Stimulated activated CD8-positive, alpha-beta memory T cell treated with anti-CD3 and anti-CD28 coated beads, Interleukin-2, amount 100 ng/mL, for 48 hours (primary cell): ENCODE results near the gene KCNQ5.
"Not testable (repeated sequence)": the region's sequence is repeated elsewhere in the genome, so short reads cannot be mapped to it uniquely, and the experiment has no call there.

Source experiments
- DNase-seq, 2 donors: peaks; one replicate each; pipeline ENCODE4 v3.0.0-alpha.2; 2020; ENCODE audit warnings: low read depth in 2 of 2

Gene KCNQ5

DNA sequence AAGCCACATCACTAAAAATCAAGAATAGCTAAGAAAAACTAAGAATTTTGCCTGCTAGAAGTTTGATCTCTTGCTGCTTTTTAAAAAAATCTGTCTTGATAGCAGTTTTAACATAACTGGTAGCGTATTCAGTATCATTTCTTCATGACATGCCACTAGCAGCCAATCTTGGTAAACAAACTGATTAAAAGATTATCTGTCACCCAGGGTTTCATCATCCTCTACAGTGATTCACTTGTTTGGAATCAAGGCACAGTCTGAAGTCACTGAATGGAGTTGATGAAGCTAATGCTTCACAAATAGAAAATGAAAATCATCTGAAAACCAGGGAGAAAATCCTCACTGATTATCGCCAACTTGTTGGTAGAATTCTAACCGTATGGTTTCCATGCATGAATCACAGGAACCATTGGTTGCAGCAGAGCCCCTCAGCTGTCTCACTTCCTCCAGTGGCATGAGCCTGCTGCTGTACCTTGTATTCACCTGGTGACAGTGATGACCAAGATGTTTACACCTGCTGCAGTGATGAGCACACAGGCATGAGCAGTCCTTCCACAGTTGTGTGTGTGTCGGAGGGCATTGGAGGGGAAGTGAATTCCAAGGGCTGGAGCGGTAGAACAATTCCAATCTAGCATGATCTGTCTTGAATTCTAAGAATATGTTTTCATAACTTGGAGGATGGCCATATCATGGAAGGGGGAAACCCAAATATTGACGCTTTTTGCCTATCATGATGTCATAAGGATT is 328.4 kb downstream of the KCNQ5 start:
- DNase-seq = no peak

DNA sequence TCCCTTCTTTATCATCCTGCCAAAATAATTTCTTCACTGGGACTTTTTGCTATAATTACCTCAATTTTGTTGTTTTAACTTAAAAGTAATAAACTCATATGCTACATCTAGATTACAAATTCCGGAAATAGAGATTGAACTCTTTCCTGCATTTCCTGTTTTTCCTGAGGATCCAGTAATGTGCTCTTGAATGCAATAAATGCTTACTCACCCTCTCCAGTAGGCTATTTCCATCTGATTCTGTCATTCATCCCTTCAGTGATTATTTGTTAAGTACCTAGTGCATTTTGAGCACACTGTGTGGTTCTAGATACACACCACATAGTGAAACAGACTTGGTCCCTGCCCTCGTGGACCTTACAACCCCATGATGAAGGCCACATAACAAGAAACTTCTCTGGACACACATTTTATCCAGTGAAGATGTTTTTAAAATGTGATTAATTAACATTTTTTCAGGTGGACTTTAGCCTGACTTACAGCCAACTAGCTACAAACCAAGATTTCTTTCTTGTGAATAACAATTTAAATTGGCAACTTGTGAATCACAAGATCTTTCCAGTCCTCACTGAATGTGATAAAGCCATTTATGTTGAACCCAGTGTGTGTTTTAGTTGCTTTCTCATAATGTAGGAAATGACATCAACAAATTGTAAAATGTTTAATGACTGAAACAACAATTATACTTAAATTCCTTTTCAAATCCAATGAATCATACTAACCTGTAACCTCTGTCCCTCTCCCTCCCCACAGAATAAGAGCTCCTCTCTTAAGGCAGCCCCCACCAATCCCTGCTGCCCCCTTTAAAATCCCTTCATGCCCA is 331.2 kb downstream of the KCNQ5 start:
- DNase-seq = no peak

DNA sequence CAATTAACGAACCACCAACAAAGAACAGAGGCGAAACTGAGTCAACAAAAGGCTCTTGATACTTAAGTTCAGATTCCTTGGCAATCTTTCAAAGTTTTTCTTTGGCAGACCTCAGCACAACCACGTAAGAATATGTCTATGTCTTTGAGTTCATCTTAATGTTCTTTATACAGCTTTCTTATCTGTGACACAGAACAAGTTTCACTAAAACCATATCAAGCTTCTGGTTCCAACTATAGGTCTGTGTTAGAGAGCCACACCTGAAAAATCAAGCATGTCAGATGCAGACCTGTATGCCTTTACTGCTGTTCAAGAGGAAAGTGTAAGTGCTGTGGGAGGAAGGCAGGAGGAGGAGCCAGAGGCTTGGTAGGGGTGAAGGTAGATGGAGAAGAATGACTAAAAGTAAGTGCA is 332.1 kb downstream of the KCNQ5 start:
- DNase-seq = no peak

DNA sequence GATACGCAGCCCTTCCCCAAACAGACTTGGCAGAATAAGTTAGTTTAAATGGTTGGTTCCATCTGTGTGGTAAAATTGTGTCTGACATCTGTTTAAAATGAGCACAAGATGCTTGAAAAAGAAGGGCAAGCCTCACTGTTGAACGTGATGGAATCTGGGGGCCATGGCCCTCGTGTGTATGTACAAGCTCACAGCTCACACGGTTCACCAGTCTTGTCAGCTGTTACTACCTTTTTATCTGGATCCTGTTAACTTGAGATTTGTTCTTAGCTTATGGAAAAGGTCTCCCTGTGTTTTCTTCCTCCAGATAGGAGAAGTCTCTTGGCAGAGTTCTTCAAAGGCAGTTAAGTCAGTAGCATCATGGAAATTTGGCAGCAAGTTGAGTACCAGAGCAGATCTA is 332.9 kb downstream of the KCNQ5 start:
- no peak for DNase-seq

DNA sequence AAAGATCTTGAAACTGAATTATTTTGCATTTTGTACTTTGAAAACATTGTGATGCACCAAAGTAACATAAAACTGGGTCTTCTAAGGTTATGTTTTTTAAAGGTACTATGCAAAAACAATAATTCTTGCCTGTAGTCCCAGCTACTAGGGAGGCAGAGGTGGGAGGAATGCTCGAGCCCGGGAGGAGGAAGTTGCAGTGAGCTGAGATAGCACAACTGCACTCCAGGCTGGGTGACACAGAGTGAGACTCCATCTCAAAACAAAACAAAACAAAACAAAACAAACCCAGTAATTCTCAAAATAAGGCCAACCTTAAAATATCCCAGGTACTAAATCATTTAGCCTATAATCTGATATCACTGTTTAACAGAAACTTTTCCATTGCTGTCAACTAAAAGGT is 333.8 kb downstream of the KCNQ5 start:
- DNase-seq = no peak

DNA sequence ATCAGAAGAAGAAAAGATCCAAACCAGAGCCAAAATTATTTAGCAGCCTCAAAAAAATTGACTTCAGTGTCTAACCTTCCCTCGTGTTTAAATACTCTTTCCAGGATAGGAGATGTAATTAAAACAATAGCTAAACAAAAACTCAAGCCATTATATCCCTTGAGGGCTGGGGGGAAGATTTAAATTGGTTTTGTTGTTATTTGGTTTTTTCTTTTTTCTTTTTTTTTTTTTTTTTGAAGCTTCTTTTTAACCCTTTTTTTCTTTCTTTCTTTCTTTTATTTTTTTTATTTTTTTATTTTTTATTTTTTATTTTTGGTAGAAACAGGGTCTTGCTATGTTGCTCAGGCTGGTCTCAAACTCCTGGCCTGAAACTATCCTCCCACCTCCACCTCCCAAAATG is 334.4 kb downstream of the KCNQ5 start:
- DNase-seq = no peak

DNA sequence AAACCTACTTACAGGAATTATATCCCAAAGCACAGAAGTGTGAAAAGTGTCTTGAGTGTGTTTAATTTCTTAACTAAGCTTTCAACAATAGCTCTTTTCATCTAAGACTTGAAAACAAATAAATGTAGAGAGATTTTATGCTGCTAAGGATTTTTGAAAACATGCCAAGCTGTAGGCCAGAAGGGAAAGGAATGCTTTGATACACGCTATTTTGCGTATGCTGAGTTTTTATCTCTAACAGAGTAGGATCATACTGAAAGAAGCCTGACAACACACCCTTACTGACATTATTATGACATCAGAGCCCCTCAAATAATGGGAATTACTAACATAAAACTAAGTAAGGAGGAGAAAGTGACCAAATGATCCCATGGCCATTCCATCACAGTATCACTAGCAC is 338.0 kb downstream of the KCNQ5 start:
- no peak for DNase-seq

DNA sequence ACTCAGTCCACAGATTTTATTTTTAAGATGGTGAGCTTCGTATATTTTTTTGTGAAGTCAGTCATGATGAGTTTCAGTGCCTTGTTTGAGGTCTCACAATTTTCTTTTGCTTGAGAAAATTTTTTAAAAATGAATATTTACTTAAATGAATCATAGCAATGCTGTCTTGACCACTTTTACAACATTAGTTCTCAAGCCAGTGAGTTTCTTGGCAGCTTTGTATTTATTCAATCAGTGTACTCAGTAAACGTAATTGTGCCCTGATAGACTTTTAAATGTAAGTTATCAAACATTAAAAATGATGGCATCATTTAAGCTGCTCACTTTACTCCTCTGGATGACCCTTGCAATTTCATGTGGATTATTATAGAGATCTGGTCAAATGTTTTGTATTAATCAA is 342.1 kb downstream of the KCNQ5 start:
- DNase-seq = no peak

DNA sequence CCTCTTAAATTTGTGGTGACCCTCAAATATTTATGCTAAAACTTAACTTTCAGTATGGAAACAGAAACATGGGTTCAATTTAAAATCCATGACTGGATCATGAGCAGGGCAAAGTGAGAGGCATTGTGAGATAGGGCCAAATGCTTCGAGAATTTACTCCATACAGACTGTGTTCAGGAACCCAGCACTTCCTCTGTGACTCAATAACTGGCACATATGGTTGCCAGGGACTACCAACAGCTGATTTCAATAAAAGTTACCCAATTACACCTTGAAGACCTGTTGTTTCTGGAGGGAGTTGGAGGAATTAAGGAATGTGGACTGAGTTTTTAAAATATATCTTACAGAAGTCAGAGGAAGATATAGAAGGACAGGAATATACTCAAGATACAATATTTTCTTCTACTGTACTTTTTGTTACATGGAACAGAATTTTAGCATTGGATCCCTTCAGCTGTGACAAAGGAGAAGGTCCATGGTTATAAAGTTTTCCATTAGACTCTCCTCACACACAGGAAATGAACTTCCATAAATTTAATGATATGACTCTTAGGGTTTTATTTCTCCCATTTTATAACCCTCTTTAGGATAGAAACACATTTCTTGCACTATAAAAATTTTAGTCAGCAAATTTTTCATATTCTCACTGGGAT is 344.9 kb downstream of the KCNQ5 start:
- no peak for DNase-seq

DNA sequence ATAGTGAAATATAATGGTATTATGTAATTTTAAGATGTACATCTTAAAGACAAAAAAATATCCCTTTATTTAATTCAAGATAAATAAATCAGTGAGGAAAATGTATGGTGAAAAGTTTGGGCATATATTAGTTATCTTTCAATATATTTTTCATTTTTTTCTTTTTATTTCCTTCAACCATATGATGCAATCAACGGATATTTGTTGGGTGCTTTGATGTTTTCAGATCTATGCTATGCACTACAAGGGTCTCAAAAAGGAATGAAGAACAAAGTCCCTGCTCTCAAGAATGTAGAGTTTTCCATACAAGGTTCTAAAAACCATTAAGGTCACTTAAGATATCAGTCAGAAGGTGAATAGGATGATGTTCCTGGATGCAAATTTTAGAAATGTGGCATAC is 345.5 kb downstream of the KCNQ5 start:
- DNase-seq = no peak

DNA sequence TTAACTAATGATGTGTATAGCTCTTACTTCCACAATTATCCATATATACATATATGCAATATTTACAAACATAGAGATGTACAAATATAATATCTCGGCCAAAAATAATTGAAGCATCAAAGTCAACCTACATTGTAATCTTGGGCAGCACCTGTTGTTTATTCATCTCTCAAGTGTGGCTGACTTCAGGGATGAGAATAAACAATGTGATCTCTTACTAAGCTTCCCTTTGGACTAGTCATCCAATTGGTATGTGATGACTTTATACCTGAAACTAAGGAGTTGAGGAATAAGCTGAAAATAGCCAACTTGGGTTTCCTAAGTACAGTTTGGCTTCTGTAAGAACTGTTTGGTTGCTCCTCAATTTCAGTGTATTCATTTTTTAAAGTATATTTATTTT is 346.8 kb downstream of the KCNQ5 start:
- no peak for DNase-seq

DNA sequence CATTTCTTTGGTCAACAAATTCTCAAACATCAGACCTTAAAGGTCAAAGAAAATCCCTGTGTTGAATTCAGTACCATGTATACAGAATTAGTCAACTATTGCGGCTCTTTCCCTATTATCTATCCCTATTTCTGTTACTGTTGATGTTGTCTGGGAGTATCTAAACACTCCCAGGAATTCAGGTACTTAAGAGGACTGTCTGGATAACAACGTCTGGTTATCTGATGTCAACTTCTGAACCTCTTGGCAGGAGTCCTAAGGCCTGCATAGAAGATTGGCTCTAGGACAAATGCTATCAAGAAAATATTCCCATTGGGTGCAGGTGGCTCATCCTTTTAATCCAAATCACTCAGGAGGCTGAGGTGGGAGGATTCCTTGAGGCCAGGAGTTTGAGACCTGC is 347.8 kb downstream of the KCNQ5 start:
- no peak for DNase-seq

DNA sequence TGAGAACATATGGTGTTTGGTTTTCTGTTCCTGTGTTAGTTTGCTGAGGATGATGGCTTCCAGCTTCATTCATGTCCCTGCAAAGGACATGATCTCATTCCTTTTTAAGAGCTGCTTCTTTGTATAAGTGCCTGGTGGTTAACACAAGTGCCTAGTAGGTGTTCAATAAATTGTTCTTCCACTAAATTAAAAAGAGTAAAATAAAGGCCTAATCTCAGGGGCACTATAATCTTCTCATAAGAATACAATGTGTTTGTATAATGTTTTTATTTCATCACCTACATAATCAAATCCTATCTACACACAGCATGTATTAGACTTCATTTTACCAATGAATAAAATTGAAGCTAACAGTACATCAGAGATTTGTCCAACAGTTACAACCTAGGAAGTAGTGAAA is 350.7 kb downstream of the KCNQ5 start:
- DNase-seq = no peak

DNA sequence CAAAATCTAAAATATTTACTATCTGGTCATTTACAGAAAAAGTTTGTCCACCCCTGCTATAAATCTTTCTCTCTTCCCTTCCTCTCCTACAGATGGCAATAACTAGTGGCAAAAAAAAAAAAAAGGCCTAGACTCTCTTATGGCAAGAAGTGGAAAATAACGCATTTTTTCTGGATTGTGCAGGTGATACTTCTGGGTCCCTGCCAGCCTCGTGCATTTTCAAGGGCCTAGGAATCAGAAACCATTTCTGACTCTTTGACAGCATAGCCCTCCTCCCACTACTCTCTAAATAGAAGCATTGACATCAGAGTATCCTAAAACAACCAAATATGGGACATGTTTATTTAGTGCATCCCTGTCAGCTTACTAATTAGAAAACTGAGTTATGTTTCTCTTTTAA is 352.4 kb downstream of the KCNQ5 start:
- DNase-seq = no peak

DNA sequence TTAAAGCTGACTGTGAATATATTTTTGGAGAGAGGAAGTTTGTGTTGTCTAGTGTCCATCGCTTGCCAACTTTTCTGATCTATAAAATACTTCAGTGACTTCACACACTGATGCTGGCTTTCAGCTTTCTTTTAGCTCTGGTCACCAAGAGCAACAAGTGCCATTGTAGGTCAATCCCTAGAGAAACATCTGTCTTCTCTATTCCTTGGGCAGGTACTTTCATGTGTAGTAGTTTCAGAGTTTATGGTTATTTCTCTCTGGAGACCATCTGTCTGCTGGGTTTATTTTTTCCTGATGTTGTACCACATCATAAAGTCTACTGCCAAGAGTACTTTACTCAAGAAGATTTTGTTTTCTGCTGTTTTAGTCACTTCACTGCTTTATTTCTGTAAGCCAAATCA is 353.5 kb downstream of the KCNQ5 start:
- DNase-seq = no peak

DNA sequence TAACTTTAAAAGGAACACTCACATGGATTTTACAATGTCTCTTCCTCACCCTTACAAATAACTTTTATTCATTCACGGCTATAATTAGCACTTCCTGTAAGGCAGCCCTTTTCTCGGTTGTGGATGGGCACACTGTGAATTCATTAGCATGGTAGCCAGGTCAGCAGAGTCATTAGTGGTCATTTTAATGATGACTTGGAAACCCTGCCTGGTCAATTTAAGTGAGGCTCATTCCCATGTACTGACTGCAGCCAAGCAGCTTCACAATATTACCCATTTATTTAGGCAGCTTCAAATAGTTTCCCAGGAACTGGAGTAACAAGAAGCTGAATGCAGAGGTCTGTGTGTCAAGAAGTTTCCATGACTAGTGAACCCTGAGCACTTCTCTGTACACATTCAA is 354.6 kb downstream of the KCNQ5 start:
- DNase-seq = no peak

DNA sequence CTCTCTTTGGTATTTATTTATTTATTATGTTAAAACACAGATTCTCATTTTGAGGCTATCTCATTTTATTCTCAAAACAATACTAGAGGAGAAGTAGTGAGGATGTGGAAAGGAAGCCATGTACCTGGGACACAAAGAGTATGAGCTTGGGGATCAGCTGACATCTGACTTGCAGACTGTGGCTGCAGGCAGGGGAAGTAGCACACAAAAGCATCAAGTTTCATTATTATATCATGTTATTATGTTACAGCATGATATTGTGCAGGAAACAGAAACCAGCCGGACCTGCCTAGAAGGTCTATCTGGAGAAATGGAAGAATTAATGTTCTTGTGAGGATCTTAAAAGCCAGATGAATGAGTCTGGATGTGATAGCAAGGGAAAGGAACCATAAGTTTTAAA is 355.2 kb downstream of the KCNQ5 start:
- no peak for DNase-seq

DNA sequence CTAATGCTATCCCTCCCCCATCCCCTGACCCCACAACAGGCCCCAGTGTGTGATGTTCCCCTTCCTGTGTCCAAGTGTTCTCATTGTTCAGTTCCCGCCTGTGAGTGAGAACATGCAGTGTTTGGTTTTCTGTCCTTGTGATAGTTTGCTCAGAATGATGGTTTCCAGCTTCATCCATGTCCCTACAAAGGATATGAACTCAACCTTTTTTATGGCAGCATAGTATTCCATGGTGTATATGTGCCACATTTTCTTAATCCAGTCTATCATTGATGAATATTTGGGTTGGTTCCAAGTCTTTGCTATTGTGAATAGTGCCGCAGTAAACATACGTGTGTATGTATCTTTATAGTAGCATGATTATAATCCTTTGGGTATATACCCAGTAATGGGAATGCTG is 356.9 kb downstream of the KCNQ5 start:
- DNase-seq = not testable (repeated sequence)

DNA sequence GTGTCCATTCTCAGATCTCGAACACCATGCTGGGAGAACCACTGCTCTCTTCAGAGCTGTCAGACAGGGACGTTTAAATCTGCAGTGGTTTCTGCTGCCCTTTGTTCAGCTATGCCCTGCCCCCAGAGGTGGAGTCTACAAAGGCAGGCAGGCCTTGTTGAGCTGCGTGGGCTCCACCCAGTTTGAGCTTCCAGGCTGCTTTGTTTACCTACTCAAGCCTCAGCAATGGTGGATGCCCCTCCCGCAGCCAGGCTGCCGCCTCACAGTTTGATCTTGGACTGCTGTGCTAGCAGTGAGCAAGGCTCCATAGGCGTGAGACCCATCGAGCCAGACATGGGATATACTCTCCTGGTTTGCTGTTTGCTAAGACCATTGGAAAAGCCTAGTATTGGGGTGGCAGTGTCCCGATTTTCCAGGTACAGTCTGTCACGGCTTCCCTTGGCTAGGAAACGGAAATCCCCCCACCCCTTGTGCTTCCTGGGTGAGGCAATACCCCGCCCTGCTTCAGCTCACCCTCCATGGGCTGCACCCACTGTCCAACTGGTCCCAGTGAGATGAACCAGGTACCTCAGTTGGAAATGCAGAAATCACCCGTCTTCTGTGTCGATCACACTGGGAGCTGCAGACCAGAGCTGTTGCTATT is 362.4 kb downstream of the KCNQ5 start:
- DNase-seq = not testable (repeated sequence)

DNA sequence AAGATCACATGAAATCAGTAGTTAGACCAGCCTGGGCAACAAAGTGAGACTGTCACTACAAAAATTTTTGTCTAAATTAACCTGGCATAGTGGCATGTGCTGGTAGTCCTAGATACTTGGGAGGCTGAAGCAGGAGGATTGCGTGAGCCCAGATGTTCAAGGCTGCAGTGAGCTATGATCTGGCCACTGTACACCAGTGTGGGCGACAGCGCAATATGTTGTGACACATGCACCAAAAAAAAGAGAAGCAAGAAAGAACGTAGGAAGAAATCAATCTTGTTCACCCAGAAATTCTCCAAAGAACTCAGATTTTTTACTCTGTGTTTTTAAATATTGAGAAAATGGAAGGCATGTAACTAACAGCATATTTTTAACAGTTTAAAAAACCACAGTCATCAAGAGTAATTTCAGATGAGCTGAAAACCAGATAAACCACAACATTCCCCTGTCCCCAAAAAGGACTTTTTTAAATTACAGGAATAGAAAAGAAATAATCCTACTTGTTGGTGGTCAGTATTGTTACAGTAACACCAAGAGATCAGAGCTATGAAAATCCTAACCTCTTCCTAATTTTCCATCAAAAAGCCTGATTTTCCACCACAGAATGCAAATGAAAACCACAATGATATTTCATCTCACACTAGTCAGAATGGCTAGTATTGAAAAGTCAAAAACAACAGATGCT is 363.3 kb downstream of the KCNQ5 start:
- DNase-seq = no peak

DNA sequence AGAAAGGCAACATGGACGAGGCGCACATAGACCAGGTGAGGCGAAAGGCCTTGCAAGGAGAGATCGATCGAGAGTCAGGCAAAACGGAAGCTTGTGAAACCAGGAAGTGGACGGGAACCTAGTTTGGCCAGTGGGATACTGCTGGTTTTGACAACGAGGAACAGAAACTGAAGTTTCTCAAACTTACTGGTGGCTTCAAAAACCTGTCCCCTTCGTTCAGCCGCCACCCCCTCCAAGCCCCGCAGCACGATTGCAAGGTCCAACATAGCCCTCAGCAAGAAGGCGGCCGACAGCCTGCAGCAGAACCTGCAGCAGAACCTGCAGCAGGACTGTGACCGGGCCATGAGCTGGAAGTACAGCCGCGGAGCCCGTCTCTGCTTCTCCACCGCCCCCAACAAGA is 365.4 kb downstream of the KCNQ5 start:
- DNase-seq = no peak

DNA sequence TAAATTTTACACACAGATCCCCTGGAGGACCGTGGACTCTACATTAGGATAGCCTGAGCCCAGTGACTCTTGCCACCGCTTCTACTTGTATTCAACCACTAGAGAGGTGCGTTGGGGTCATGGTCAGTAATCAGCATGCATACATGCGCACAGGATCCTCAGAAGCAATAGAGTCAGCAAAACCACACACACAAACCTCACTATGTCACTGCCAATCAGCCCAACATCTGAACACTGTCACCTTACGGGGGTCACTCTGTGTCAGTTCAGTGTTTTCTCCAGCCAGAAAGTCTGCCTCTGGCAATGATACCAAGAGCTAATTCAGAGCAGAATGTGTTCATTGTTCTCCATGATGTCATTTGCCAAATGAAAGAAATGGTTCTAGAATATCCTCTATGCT is 378.1 kb downstream of the KCNQ5 start:
- DNase-seq = no peak
